ENCODE data around the gene LITAFD.
"Not testable (repeated sequence)": the region's sequence is repeated elsewhere in the genome, so short reads cannot be mapped to it uniquely, and the experiment has no call there.

- TF ChIP-seq CTCF (conservative IDR thresholded peaks at IDR 0.05; ENCODE audit: low read depth, low read length); POLR2A (IDR thresholded peaks at IDR 0.05; ENCODE audit: low read depth, low read length): not testable (repeated sequence)
Measured at GRCh38 chr16:8837594-8837993, 44.6 kb upstream of the LITAFD start.
